Right lobe of liver (tissue), 6 donors: Measurements from ENCODE around the gene DPP6. TPM values are rescaled to one million over a fixed set of nuclear protein-coding genes. Genes with fewer than 3 reads are reported as not detected.
A peak's percentile ranks its signal among the peaks of the same experiment; 100 is the strongest.

Experiments
- ATAC-seq, 4 donors: fragments of 200-7000 bp; cut with Tn5 transposase; one replicate each; pipeline ENCODE4 v1.9.1; 2020; ENCODE audit warnings: mild to moderate bottlenecking in 4 of 4, moderate library complexity in 4 of 4
- DNase-seq, 3 donors: peaks; one replicate each; pipeline ENCODE4 v3.0.0-alpha.2; 2020
- H3K27ac ChIP-seq, 3 donors: fragments of 200-600 bp; one replicate each; pipeline ENCODE4 v1.8.0; 2022
- H3K27me3 ChIP-seq, 2 donors: fragments of 200-600 bp; one replicate each; pipeline ENCODE4 v1.8.0; 2022
- H3K36me3 ChIP-seq, 4 donors: fragments of 200-600 bp; sonication (generic) in 1 of 4; one replicate each; pipeline versions ENCODE4 v1.5.1 to v1.8.0; 2017 to 2022; ENCODE audit warnings: control low read depth in 1 of 4
- H3K4me1 ChIP-seq, 4 donors: fragments of 200-600 bp; sonication (generic) in 1 of 4; one replicate each; pipeline versions ENCODE4 v1.5.1 to v1.8.0; 2017 to 2022; ENCODE audit warnings: control low read depth in 1 of 4
- H3K4me3 ChIP-seq, 3 donors: fragments of 200-600 bp; one replicate each; pipeline ENCODE4 v1.8.0; 2022
- H3K9me3 ChIP-seq, 4 donors: fragments of 200-600 bp; sonication (generic) in 1 of 4; one replicate each; pipeline versions ENCODE4 v1.5.1 to v1.8.0; 2017 to 2022; ENCODE audit warnings: control low read depth in 1 of 4
- POLR2A ChIP-seq: fragments of 450-650 bp; IDR thresholded peaks from one replicate; pipeline ENCODE4 v1.6.1; 2017; ENCODE audit warnings: antibody characterized with exemption, mild to moderate bottlenecking
- WGBS: methylation state at CpG from one replicate; pipeline ENCODE4 v1.1.6; 2018; ENCODE audit warnings: low coverage, low lambda C conversion rate; ENCODE audit not compliant: insufficient coverage; ENCODE audit errors: missing lambda C conversion rate; 5-methylcytosine and 5-hydroxymethylcytosine counted together
- intact Hi-C, 2 donors: fragments of 100-400 bp; cut with DNase I; formaldehyde crosslinking; loops; one replicate each; pipeline versions ENCODE4 v1.11.2 to v1.14.1; 2022
- total RNA-seq, 6 experiments: library from RNA; depleted of rRNA in 2 of 6; stranded (reverse); fragments of >200 nt in 2 of 6; fragmentation: NEBNext Ultra II Directional in 3 of 6; extraction: Animal tissue kit (Norgen Biotek cat#: 25700) in 3 of 6; gene quantifications; one replicate each; pipeline versions ENCODE4 v1.1.0 to v1.2.4, GENCODE V29; 2016 to 2023
- TF ChIP-seq, protein P1 (sequence below), 4 donors: fragments of 200-600 bp in 3 of 4; fragments of 450-650 bp in 1 of 4; IDR thresholded peaks; one replicate each; pipeline versions ENCODE4 v1.5.1 to v1.8.0; 2016 to 2022; ENCODE audit warnings: antibody characterized with exemption in 4 of 4, mild to moderate bottlenecking in 2 of 4
- donor health status: DM: no; HTN: yes; CAD: no.
- donor health status: DM: no; HTN: no; CAD: no.
- donor health status: DM: no; HTN: no; CAD: no.
- donor health status: DM: no; HTN: yes; CAD: no.
- donor health status: DM: no; HTN: yes; CAD: no.

Gene DPP6
- total RNA-seq, 6 experiments from 2014 or later: not detected

DNA sequence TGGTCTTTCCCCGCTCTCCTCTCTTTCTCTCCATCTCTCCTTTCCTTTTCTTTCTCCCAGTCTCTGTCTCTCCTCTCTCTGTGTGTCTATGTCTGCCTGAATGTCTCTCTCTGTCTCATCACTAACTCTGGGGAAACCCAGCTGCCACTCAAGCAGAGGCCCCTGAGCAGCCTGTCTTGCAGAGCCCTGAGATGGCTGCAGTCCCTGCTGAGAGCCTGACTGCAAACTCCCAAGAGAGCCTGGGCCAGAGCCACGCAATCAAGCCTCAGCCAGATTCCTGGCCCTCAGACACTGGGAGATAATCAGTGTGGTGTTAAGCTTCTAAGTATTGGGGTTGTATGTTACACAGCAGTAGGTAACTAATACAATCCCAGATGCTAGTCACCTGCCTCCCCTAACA lies 859.2 kb downstream of the DPP6 start:
- Histone ChIP-seq H3K27me3 (no peaks in the 10 kb centered on the region), H3K27ac (no peak overlapping the region), H3K4me3 (no peak overlapping the region), H3K4me1 (peaks cover 0 to 9% (median 0%) of the 10 kb centered on the region in 4 donors), H3K36me3 (no peaks in the 10 kb centered on the region), H3K9me3 (no peaks in the 10 kb centered on the region)
- ATAC-seq (no peak), DNase-seq (no peak)
- intact Hi-C loops: loop anchor here in 1 of 2 donors (5.0 kb wide), 1 partner anchor 441 kb away; no protein-coding TSS in a partner anchor
- WGBS: 9% methylated on average over 1 of the region's 2 CpGs
- TF ChIP-seq, protein P1, sequence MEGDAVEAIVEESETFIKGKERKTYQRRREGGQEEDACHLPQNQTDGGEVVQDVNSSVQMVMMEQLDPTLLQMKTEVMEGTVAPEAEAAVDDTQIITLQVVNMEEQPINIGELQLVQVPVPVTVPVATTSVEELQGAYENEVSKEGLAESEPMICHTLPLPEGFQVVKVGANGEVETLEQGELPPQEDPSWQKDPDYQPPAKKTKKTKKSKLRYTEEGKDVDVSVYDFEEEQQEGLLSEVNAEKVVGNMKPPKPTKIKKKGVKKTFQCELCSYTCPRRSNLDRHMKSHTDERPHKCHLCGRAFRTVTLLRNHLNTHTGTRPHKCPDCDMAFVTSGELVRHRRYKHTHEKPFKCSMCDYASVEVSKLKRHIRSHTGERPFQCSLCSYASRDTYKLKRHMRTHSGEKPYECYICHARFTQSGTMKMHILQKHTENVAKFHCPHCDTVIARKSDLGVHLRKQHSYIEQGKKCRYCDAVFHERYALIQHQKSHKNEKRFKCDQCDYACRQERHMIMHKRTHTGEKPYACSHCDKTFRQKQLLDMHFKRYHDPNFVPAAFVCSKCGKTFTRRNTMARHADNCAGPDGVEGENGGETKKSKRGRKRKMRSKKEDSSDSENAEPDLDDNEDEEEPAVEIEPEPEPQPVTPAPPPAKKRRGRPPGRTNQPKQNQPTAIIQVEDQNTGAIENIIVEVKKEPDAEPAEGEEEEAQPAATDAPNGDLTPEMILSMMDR (IDR thresholded peaks at IDR 0.05): no peak
- TF ChIP-seq POLR2A: no peak

DNA sequence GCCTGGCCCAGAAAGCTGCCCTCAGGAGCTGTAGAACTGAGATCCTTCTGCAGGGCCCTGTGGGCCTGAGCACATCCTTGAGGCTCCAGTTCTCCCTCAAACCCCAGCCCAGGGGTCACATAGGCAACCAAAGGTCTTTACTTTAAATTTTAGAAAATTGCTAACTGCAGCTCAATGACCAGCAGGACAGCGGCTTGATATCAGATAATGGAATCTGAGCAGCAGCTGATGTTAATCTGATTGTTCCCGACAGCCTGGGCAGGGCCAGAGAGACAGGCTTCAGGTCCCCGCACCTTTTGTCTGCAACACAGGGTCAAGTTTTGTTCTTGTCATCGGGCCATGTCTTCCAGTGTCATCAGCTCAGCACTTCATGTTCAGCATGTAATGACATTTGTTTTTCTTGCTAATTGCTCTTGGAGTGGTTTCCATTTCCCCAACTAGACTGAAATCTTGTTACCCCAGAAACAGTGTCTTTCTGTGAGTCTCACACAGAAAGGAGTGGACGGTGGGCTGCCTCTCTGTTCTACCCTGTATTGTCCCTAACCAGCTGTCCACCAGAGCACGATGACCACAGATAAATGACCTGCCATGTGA lies 859.8 kb downstream of the DPP6 start:
- no peak overlapping the region for H3K27ac ChIP-seq
- DNase-seq: no peak
- 87% methylated on average over 3 of the region's 6 CpGs for WGBS

DNA sequence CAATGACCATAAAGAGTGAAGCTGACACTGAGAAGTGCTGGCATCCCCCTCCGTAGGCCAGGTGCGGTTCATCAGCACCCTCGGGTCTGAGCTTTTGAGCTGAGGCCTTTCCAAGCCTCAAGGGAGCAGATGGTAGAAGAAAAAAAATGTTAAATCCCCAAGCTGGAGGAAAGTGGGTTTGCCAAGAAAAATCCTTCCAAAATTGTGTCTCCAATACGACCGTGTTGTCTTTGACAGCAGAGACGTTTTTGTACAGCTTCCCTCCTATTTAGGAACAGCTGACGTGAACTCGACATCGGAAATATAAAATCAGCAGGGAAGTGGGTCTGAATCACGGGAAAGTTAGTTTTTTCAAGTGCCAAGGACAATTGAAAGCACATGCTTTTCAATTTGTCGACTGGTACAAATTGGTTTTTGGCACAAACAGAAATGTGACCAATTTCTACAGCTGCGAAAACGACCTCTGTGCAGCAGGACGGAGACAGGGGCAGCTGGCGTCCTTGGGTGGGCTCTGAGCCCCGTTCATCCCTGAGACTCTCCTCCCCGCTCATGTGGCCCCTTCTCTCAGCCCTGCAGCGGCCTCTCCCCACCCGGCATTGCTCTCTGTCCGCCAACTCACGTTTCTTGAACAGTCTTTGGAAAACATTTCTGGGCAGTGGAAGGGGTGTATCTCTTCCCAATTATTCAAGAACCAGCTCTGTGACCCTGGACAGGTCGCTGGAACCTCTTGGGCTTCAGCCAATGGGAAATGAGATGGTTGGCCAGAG lies 860.9 kb downstream of the DPP6 start:
- Histone ChIP-seq H3K36me3 (no peaks in the 10 kb centered on the region), H3K4me1 (peaks cover 0 to 9% (median 0%) of the 10 kb centered on the region in 4 donors), H3K27me3 (no peaks in the 10 kb centered on the region), H3K4me3 (no peak overlapping the region), H3K27ac (no peak overlapping the region), H3K9me3 (no peaks in the 10 kb centered on the region)
- ATAC-seq (no peak), DNase-seq (no peak)
- TF ChIP-seq, protein P1 (IDR thresholded peaks at IDR 0.05): no peak
- no peak for TF ChIP-seq POLR2A
- 64% methylated on average over 18 of the region's 22 CpGs for WGBS
- intact Hi-C loops: loop anchor here in 1 of 2 donors (5.0 kb wide), 1 partner anchor 439 kb away; no protein-coding TSS in a partner anchor

More for the DNA sequence above, 859.8 kb downstream of the DPP6 start:
- Histone ChIP-seq H3K27me3 (no peaks in the 10 kb centered on the region), H3K4me1 (peaks cover 0 to 9% (median 0%) of the 10 kb centered on the region in 4 donors), H3K4me3 (no peak overlapping the region), H3K9me3 (no peaks in the 10 kb centered on the region), H3K36me3 (no peaks in the 10 kb centered on the region)
- TF ChIP-seq, protein P1 (IDR thresholded peaks at IDR 0.05): no peak
- intact Hi-C loops: loop anchor here in 1 of 2 donors (5.0 kb wide), 1 partner anchor 440 kb away; no protein-coding TSS in a partner anchor
- ATAC-seq: no peak

DNA sequence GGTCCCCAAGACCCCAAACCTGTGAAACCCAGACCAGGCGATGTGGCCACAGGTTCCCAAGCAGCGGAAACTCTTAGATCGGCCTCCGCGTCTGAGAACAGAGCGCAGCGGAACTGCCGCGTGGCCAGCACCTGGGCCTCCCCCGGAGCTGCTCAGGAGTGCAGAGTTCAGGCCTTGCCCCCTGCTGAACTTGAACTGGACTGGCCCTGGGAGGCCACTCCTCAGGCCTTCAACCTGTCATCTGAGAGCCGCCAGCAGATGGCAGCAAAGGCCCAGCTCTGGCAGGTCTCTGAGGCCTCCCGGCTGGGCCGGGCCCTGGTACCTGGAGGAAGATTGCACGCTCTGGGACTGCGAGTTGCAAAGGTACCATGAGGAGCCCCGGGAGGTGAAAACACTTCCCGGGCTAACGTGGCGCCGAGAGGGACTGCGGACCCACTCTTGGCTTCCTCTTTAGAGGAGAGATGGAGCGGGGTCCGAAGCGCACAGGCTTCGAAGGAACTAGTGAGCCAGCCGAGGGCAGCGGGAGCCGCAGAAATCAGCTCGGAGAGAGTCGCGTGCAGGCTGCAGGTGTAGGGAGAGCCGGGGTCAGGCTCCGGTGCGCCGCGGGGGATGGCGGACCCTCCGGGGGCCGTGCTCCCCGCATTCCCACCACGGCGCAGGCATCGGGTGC lies 861.6 kb downstream of the DPP6 start:
- no peaks in the 10 kb centered on the region for H3K36me3 ChIP-seq
- DNase-seq (peak; percentile 91 to 93 (median 91)), ATAC-seq (peak; percentile 97 to 100 (median 99))
- H3K4me3 ChIP-seq: peak overlapping the region in 2 of 3 donors; percentile 10 to 15
- H3K4me1 ChIP-seq: peaks cover 0 to 9% (median 0%) of the 10 kb centered on the region in 4 donors
- H3K27me3 ChIP-seq: no peaks in the 10 kb centered on the region
- TF ChIP-seq, protein P1 (IDR thresholded peaks at IDR 0.05): peak; percentile 91 to 96 (median 92)
- no peak for TF ChIP-seq POLR2A
- WGBS: 3% methylated on average over 10 of the region's 43 CpGs
- no peak overlapping the region for H3K27ac ChIP-seq
- no peaks in the 10 kb centered on the region for H3K9me3 ChIP-seq
- intact Hi-C loops: loop anchor here in 1 of 2 donors (5.0 kb wide), 1 partner anchor 439 kb away; no protein-coding TSS in a partner anchor
